Effector memory CD8-positive, alpha-beta T cell (primary cell): Measurements from ENCODE around the gene CCNB1.
A peak's percentile ranks its signal among the peaks of the same experiment; 100 is the strongest.
"Not testable (repeated sequence)": the region's sequence is repeated elsewhere in the genome, so short reads cannot be mapped to it uniquely, and the experiment has no call there.

Experiments
- ATAC-seq: fragments of 150-1000 bp; cut with Tn5 transposase; replicated peaks from 2 replicates; pipeline ENCODE4 v1.10.0; 2021; ENCODE audit warnings: mild to moderate bottlenecking, moderate library complexity
- DNase-seq, 3 experiments: peaks; one replicate each; pipeline ENCODE4 v3.0.0; 2021
- H3K27ac Mint-ChIP-seq, 2 donors: one replicate each; pipeline ENCODE4 v1.8.0; 2022; ENCODE audit warnings: mild to moderate bottlenecking in 2 of 2, mixed read lengths in 2 of 2, moderate library complexity in 2 of 2
- H3K27me3 Mint-ChIP-seq, 2 donors: one replicate each; pipeline ENCODE4 v1.8.0; 2022; ENCODE audit warnings: mixed read lengths in 2 of 2
- H3K36me3 Mint-ChIP-seq: one replicate; pipeline ENCODE4 v1.8.0; 2022; ENCODE audit warnings: mild to moderate bottlenecking, moderate library complexity, mixed read lengths; ENCODE audit not compliant: insufficient read depth
- H3K4me1 Mint-ChIP-seq, 2 donors: one replicate each; pipeline ENCODE4 v1.8.0; 2022; ENCODE audit warnings: low read depth in 2 of 2, mixed read lengths in 2 of 2
- H3K4me3 Mint-ChIP-seq, 2 donors: one replicate each; pipeline ENCODE4 v1.8.0; 2022; ENCODE audit warnings: mild to moderate bottlenecking in 2 of 2, mixed read lengths in 2 of 2, moderate library complexity in 2 of 2
- H3K9me3 Mint-ChIP-seq, 2 donors: one replicate each; pipeline ENCODE4 v1.8.0; 2022; ENCODE audit warnings: mixed read lengths in 2 of 2

CCNB1 gene

DNA sequence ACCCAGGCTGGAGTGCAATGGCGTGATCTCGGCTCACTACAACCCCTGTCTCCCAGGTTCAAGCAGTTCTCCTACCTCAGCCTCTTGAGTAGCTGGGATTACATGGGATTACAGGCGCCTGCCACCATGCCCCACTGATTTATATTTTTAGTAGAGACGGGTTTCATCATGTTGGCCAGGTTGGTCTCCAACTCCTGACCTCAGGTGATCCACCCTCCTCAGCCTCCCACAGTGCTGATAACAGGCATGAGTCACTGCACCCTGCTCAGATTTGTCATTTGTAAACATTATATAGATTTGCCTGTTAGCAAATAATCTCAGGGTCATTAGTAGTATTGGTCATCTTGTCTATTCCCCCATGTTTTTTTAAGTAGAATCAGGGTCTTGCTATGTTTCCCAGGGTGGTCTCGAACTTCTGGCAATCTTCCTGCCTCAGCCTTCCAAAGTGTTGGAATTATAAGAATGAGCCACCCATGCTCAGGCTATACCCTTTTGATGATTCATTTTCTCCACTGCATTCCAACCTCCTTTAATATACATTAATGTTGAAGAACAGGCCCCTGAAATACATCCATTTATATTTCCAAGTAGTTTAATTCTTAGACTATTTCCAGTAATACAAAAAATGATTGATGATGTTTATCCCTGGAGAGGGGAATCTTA, 39.7 kb downstream of the CCNB1 start:
- Mint-ChIP-seq H3K9me3 (no peaks in the 10 kb centered on the region), H3K4me3 (no peak overlapping the region), H3K4me1 (no peaks in the 10 kb centered on the region), H3K27ac (no peak overlapping the region), H3K36me3 (peaks cover 5% of the 10 kb centered on the region), H3K27me3 (no peaks in the 10 kb centered on the region)
- no peak for ATAC-seq
- DNase-seq: no peak

DNA sequence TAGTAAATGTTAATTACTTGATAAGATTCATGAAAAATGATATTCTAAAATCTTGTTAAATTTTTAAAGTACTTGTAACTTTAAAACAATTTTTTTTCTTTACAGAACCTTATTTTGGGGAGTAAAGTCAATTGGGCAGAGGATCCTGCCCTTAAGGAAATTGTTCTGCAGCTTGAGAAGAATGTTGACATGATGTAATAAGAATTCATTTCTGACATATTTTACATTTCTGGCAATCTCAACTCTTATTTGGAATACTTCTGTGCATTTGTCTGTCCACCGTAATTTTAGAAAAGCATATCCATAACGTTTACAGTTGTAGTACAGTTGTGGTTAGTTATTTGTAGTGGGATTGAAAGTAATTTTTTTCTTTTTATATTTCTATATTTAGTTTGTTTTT, 42.7 kb downstream of the CCNB1 start:
- no peak for DNase-seq
- no peaks in the 10 kb centered on the region for H3K9me3 Mint-ChIP-seq

GRCh38 chr5:69211200-69211599, 44.2 kb downstream of the CCNB1 start:
- no peaks in the 10 kb centered on the region for H3K9me3 Mint-ChIP-seq
- DNase-seq: no peak
- no peaks in the 10 kb centered on the region for H3K27me3 Mint-ChIP-seq
- H3K4me1 Mint-ChIP-seq: peaks cover 0 to 4% of the 10 kb centered on the region in 2 donors
- ATAC-seq: no peak
- H3K4me3 Mint-ChIP-seq: no peak overlapping the region
- peak overlapping the region; percentile 32 to 84 for H3K27ac Mint-ChIP-seq
- H3K36me3 Mint-ChIP-seq: peaks cover 5% of the 10 kb centered on the region

More for the DNA sequence above, 42.7 kb downstream of the CCNB1 start:
- peaks cover 5% of the 10 kb centered on the region for H3K36me3 Mint-ChIP-seq
- H3K27ac Mint-ChIP-seq: no peak overlapping the region
- H3K27me3 Mint-ChIP-seq: no peaks in the 10 kb centered on the region
- no peaks in the 10 kb centered on the region for H3K4me1 Mint-ChIP-seq
- H3K4me3 Mint-ChIP-seq: no peak overlapping the region
- no peak for ATAC-seq

GRCh38 chr5:69212022-69212421, 45.1 kb downstream of the CCNB1 start:
- no peaks in the 10 kb centered on the region for H3K27me3 Mint-ChIP-seq
- peaks cover 8% of the 10 kb centered on the region for H3K36me3 Mint-ChIP-seq
- peaks cover 0 to 5% of the 10 kb centered on the region in 2 donors for H3K4me1 Mint-ChIP-seq
- no peaks in the 10 kb centered on the region for H3K9me3 Mint-ChIP-seq
- peak overlapping the region; percentile 6 to 31 for H3K4me3 Mint-ChIP-seq
- DNase-seq (no peak), ATAC-seq (peak; percentile 43)
- H3K27ac Mint-ChIP-seq: peak overlapping the region; percentile 32 to 84

- Mint-ChIP-seq H3K27me3 (no peaks in the 10 kb centered on the region), H3K9me3 (no peaks in the 10 kb centered on the region), H3K36me3 (peaks cover 22% of the 10 kb centered on the region), H3K27ac (no peak overlapping the region), H3K4me1 (peaks cover 5 to 10% of the 10 kb centered on the region in 2 donors), H3K4me3 (no peak overlapping the region)
- DNase-seq (no peak), ATAC-seq (no peak)
These were observed 46.7 kb downstream of the CCNB1 start for GRCh38 chr5:69213513-69214215.

GRCh38 chr5:69217151-69217511, 50.2 kb downstream of the CCNB1 start:
- no peaks in the 10 kb centered on the region for H3K27me3 Mint-ChIP-seq
- H3K36me3 Mint-ChIP-seq: peaks cover 21% of the 10 kb centered on the region
- DNase-seq (peak in 1 of 3 experiments; percentile 7), ATAC-seq (no peak)
- H3K9me3 Mint-ChIP-seq: no peaks in the 10 kb centered on the region
- peak overlapping the region; percentile 99 for H3K27ac Mint-ChIP-seq
- peak overlapping the region; percentile 99 for H3K4me3 Mint-ChIP-seq
- H3K4me1 Mint-ChIP-seq: peaks cover 12 to 26% of the 10 kb centered on the region in 2 donors

- H3K27me3 Mint-ChIP-seq: no peaks in the 10 kb centered on the region
- H3K27ac Mint-ChIP-seq: peak overlapping the region; percentile 99
- peak overlapping the region; percentile 99 for H3K4me3 Mint-ChIP-seq
- DNase-seq (peak; percentile 89 to 90 (median 90)), ATAC-seq (peak; percentile 88)
- peaks cover 24% of the 10 kb centered on the region for H3K36me3 Mint-ChIP-seq
- H3K9me3 Mint-ChIP-seq: no peaks in the 10 kb centered on the region
- H3K4me1 Mint-ChIP-seq: peaks cover 13 to 28% of the 10 kb centered on the region in 2 donors
These were observed 50.9 kb downstream of the CCNB1 start for GRCh38 chr5:69217548-69218526.

DNA sequence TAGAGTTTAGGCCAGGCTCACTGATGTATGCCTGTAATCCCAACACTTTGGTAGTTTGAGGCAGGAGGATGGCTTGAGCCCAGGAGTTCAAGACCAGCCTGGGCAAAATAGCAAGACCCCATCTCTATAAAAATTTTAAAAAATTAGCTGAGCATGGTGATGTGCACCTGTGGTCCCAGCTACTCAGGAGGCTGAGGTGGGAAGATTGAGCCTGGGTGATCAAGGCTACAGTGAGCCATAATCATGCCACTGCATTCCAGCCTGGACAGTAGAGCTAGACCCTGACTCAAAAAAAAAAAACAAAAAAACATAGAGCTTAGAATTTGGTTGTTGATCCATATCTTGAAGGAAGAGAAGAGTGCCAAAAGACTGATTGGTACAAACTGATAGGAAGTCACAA, 53.0 kb downstream of the CCNB1 start:
- ATAC-seq: no peak
- H3K36me3 Mint-ChIP-seq: peaks cover 27% of the 10 kb centered on the region
- no peak overlapping the region for H3K27ac Mint-ChIP-seq
- DNase-seq: no peak
- no peaks in the 10 kb centered on the region for H3K9me3 Mint-ChIP-seq
- H3K27me3 Mint-ChIP-seq: no peaks in the 10 kb centered on the region
- no peak overlapping the region for H3K4me3 Mint-ChIP-seq
- peaks cover 13 to 28% of the 10 kb centered on the region in 2 donors for H3K4me1 Mint-ChIP-seq

DNA sequence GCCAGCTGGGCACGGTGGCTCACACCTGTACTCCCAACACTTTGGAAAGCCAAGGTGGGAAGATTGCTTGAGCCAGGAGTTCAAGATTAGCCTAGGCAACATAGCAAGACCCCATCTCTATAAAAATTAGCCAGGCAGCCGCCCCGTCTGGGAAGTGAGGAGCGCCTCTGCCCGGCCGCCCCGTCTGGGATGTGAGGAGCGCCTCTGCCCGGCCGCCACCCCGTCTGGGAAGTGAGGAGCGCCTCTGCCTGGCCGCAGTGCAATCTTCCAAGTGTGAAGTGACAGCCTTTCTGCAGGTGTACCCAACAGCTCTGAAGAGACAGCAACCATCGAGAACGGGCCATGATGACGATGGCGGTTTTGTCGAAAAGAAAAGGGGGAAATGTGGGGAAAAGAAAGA, 53.4 kb downstream of the CCNB1 start:
- not testable (repeated sequence) for DNase-seq, ATAC-seq, H3K9me3 Mint-ChIP-seq, H3K27me3 Mint-ChIP-seq, H3K27ac Mint-ChIP-seq, H3K4me3 Mint-ChIP-seq
- H3K4me1 Mint-ChIP-seq: peaks cover 13 to 28% of the 10 kb centered on the region in 2 donors
- H3K36me3 Mint-ChIP-seq: peaks cover 31% of the 10 kb centered on the region

- not testable (repeated sequence) for ATAC-seq
- peak overlapping the region in 1 of 2 donors; percentile 10 for H3K27ac Mint-ChIP-seq
These were observed 53.9 kb downstream of the CCNB1 start for GRCh38 chr5:69220833-69221232.

DNA sequence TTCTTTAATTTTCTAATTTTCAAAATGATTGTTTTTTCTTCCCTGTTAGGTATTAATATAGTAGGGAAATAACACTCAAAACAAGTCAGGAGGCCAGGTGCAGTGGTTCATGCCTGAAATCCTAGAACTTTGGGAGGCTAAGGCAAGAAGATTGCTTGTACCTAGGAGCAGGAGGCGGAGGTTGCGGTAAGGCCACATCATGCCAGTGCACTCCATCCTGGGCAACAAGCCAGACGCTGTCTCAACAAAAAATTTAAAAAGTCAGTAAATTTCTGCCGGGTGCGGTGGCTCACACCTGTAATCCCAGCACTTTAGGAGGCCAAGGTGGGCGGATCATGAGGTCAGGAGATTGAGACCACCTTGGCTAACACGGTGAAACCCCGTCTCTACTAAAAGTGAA, 57.6 kb downstream of the CCNB1 start:
- Mint-ChIP-seq H3K4me1 (peaks cover 6 to 10% of the 10 kb centered on the region in 2 donors), H3K36me3 (peaks cover 39% of the 10 kb centered on the region), H3K27ac (peak overlapping the region in 1 of 2 donors; percentile 38), H3K4me3 (no peak overlapping the region), H3K27me3 (no peaks in the 10 kb centered on the region), H3K9me3 (no peaks in the 10 kb centered on the region)
- ATAC-seq (no peak), DNase-seq (no peak)

More at GRCh38 chr5:69220833-69221232, 53.9 kb downstream of the CCNB1 start:
- not testable (repeated sequence) for H3K4me3 Mint-ChIP-seq, DNase-seq, H3K27me3 Mint-ChIP-seq, H3K9me3 Mint-ChIP-seq
- Mint-ChIP-seq H3K4me1 (peaks cover 14 to 28% of the 10 kb centered on the region in 2 donors), H3K36me3 (peaks cover 35% of the 10 kb centered on the region)

- ATAC-seq (no peak), DNase-seq (no peak)
- Mint-ChIP-seq H3K9me3 (no peaks in the 10 kb centered on the region), H3K27me3 (no peaks in the 10 kb centered on the region), H3K4me1 (peaks cover 5% of the 10 kb centered on the region in 2 donors), H3K27ac (peak overlapping the region in 1 of 2 donors; percentile 70), H3K4me3 (no peak overlapping the region), H3K36me3 (peaks cover 43% of the 10 kb centered on the region)
These were observed 58.9 kb downstream of the CCNB1 start for GRCh38 chr5:69225860-69226259.
